ENCODE data around the gene RPP21. TPM values are rescaled to one million over a fixed set of nuclear protein-coding genes. Genes with fewer than 3 reads are reported as not detected.

The RPP21 gene
- total RNA-seq, 1 donor from 2014 or later, result 38.4 TPM

GRCh38 chr6:30312266-30312665 is 32.7 kb upstream of the RPP21 start:
- no peaks in the 10 kb centered on the region for H3K9me3 Mint-ChIP-seq (ENCODE audit: low read depth)
- no peak overlapping the region for H3K27ac Mint-ChIP-seq (ENCODE audit: unreplicated experiment)
- no peaks in the 10 kb centered on the region for H3K27me3 Mint-ChIP-seq (ENCODE audit: low read depth)
- peaks cover 18% of the 10 kb centered on the region for H3K36me3 Mint-ChIP-seq (ENCODE audit: low read depth)
- H3K4me1 Mint-ChIP-seq (ENCODE audit: low read depth), result peaks cover 4% of the 10 kb centered on the region
- DNase-seq (ENCODE audit: low spot score), result no peak
- H3K4me3 Mint-ChIP-seq (ENCODE audit: unreplicated experiment), result no peak overlapping the region
- no peak for TF ChIP-seq CTCF (IDR thresholded peaks at IDR 0.05)

DNA sequence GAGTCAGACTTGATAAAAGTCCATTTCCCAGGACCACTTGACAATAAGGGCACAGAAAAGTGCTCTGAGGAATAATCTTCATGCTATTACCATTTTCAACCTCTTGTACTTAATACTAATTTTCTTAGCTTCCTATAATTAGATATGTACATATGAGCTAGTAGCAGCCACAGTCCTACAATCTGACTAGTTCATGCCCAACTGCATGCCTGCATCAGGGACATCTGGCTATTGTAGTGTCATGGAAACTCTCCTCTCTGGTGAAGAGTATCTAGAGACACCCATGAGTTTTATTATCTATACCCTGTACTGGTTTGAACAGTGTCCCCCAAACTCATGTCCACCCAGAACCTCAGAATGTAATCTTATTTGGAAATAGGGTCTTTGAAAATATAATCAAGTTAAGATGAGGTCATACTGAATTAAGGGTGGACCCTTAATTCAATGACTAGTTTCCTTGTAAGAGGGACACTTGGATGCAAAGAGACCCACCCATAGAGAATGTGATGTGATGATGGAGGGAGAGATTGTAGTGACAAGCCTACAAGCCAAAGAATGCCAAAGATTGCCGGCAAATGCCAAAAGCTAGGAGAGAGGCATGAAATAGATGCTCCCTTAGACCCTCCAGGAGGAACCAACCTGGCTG is 32.2 kb upstream of the RPP21 start:
- Mint-ChIP-seq H3K4me1 (ENCODE audit: low read depth) (peaks cover 6% of the 10 kb centered on the region), H3K27ac (ENCODE audit: unreplicated experiment) (no peak overlapping the region), H3K27me3 (ENCODE audit: low read depth) (no peaks in the 10 kb centered on the region), H3K36me3 (ENCODE audit: low read depth) (peaks cover 18% of the 10 kb centered on the region), H3K4me3 (ENCODE audit: unreplicated experiment) (no peak overlapping the region), H3K9me3 (ENCODE audit: low read depth) (no peaks in the 10 kb centered on the region)
- no peak for TF ChIP-seq CTCF (IDR thresholded peaks at IDR 0.05)
- DNase-seq (ENCODE audit: low spot score), result no peak

DNA sequence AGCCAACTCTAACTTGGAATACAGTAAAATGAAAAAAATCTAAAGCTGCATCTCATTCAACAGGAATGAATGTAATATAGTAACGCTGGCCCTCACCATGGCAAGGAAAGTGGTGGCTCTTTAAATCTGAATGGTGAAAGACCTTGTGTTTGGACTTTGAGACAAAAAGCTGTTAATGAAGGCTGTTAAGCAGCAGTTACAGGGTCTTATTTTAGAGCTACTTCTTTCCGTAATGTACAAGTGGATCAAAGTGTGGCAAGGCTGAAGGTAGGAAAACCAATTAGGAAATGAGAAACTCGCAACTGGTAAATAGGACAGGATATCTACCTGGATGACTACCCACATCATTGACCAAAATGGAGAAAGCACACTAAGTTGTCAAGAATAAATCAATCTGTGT is 29.8 kb upstream of the RPP21 start:
- DNase-seq (ENCODE audit: low spot score), result no peak
- peaks cover 10% of the 10 kb centered on the region for H3K36me3 Mint-ChIP-seq (ENCODE audit: low read depth)

GRCh38 chr6:30317913-30318589 is 26.9 kb upstream of the RPP21 start:
- Mint-ChIP-seq H3K27me3 (ENCODE audit: low read depth) (no peaks in the 10 kb centered on the region), H3K27ac (ENCODE audit: unreplicated experiment) (no peak overlapping the region), H3K4me3 (ENCODE audit: unreplicated experiment) (no peak overlapping the region), H3K4me1 (ENCODE audit: low read depth) (peaks cover 37% of the 10 kb centered on the region), H3K36me3 (ENCODE audit: low read depth) (peaks cover 8% of the 10 kb centered on the region), H3K9me3 (ENCODE audit: low read depth) (no peaks in the 10 kb centered on the region)
- no peak for TF ChIP-seq CTCF (IDR thresholded peaks at IDR 0.05)
- no peak for DNase-seq (ENCODE audit: low spot score)

More for the DNA sequence above, 29.8 kb upstream of the RPP21 start:
- no peaks in the 10 kb centered on the region for H3K9me3 Mint-ChIP-seq (ENCODE audit: low read depth)
- TF ChIP-seq CTCF (IDR thresholded peaks at IDR 0.05), result no peak
- H3K27ac Mint-ChIP-seq (ENCODE audit: unreplicated experiment), result no peak overlapping the region
- H3K27me3 Mint-ChIP-seq (ENCODE audit: low read depth), result no peaks in the 10 kb centered on the region
- H3K4me3 Mint-ChIP-seq (ENCODE audit: unreplicated experiment), result no peak overlapping the region
- peaks cover 16% of the 10 kb centered on the region for H3K4me1 Mint-ChIP-seq (ENCODE audit: low read depth)

GRCh38 chr6:30319146-30319835 is 25.7 kb upstream of the RPP21 start:
- DNase-seq (ENCODE audit: low spot score), result no peak
- peak overlapping the region; percentile 37 for H3K27ac Mint-ChIP-seq (ENCODE audit: unreplicated experiment)
- no peaks in the 10 kb centered on the region for H3K9me3 Mint-ChIP-seq (ENCODE audit: low read depth)
- no peaks in the 10 kb centered on the region for H3K36me3 Mint-ChIP-seq (ENCODE audit: low read depth)
- no peaks in the 10 kb centered on the region for H3K27me3 Mint-ChIP-seq (ENCODE audit: low read depth)
- H3K4me1 Mint-ChIP-seq (ENCODE audit: low read depth), result peaks cover 49% of the 10 kb centered on the region
- TF ChIP-seq CTCF (IDR thresholded peaks at IDR 0.05), result no peak
- H3K4me3 Mint-ChIP-seq (ENCODE audit: unreplicated experiment), result no peak overlapping the region

Measured in chondrocyte (in vitro differentiated cells).